H1 (cell line): ENCODE data around the gene CACNA1B.

ENCODE experiments used
- RAD21 ChIP-seq, 2 experiments: IDR thresholded peaks in 1 of 2; conservative IDR thresholded peaks in 1 of 2; 2 replicates each; pipeline ENCODE4 v1.6.1; 2011; ENCODE audit warnings: low read depth in 2 of 2, low read length in 2 of 2, improper control_type of control experiment in 1 of 2, inconsistent platforms in 1 of 2, mild to moderate bottlenecking in 1 of 2, moderate library complexity in 1 of 2
- TAF1 ChIP-seq: IDR thresholded peaks from 2 replicates; pipeline ENCODE4 v1.6.1; 2011; ENCODE audit warnings: mild to moderate bottlenecking, low read depth, low read length
- TF ChIP-seq, protein P1 (sequence below): IDR thresholded peaks from 2 replicates; pipeline ENCODE4 v1.6.1; 2012; ENCODE audit warnings: inconsistent platforms

DNA sequence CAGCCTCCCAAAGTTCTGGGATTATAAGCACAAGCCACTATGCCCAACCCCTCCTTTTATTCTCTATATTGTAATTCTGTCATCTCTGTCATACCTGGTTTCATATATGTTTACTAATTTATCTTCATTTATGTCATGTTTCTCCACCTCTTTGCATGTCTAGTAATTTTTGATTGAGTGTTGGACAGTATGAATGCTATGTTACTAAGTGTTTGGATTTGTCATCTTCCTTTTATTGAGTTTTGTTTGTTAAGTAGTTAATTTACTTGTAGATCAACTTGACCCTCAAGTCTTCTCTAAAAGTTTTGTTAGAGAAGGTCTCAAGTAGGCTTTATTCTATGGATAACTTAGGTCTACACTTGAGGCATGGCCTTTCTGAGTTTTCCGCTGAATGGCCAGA is 17.2 kb upstream of the CACNA1B start:
- TF ChIP-seq RAD21 (IDR thresholded peaks at IDR 0.05 in 1 of 2, conservative IDR thresholded peaks at IDR 0.05 in 1 of 2; ENCODE audit: low read depth in 2 of 2, low read length in 2 of 2) (no peak), TAF1 (no peak)
- TF ChIP-seq, protein P1, sequence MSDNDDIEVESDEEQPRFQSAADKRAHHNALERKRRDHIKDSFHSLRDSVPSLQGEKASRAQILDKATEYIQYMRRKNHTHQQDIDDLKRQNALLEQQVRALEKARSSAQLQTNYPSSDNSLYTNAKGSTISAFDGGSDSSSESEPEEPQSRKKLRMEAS, result no peak
